Left colon (tissue), 2 donors: Measurements from ENCODE around the gene BCO1. TPM values are rescaled to one million over a fixed set of nuclear protein-coding genes. Genes with fewer than 3 reads are reported as not detected.
A peak's percentile ranks its signal among the peaks of the same experiment; 100 is the strongest.

Source experiments
- ATAC-seq: fragments of 200-7000 bp; cut with Tn5 transposase; one replicate; pipeline ENCODE4 v1.9.1; 2020; ENCODE audit warnings: mild to moderate bottlenecking, moderate library complexity
- DNase-seq, 2 donors: peaks; one replicate each; pipeline ENCODE4 v3.0.0-alpha.2; 2020
- intact Hi-C, 2 donors: fragments of 100-400 bp; cut with DNase I in 1 of 2; cut with micrococcal nuclease in 1 of 2; formaldehyde crosslinking; loops; one replicate each; pipeline versions ENCODE4 v1.11.2 to v1.14.0; 2022; cut with DNase I, micrococcal nuclease
- total RNA-seq, 2 donors: library from RNA; stranded (reverse); fragmentation: NEBNext Ultra II Directional; extraction: Animal tissue kit (Norgen Biotek cat#: 25700); gene quantifications; one replicate each; pipeline ENCODE4 v1.2.1, GENCODE V29; 2021
- donor health status: DM: no; HTN: no; CAD: no.
- donor health status: DM: yes; HTN: yes; CAD: no.

Gene BCO1
- total RNA-seq, 2 donors from 2014 or later = 4.0 to 5.1 TPM

GRCh38 chr16:81310045-81310644 is 71.7 kb downstream of the BCO1 start:
- ATAC-seq (no peak), DNase-seq (no peak)
- intact Hi-C loops = no loop called here

DNA sequence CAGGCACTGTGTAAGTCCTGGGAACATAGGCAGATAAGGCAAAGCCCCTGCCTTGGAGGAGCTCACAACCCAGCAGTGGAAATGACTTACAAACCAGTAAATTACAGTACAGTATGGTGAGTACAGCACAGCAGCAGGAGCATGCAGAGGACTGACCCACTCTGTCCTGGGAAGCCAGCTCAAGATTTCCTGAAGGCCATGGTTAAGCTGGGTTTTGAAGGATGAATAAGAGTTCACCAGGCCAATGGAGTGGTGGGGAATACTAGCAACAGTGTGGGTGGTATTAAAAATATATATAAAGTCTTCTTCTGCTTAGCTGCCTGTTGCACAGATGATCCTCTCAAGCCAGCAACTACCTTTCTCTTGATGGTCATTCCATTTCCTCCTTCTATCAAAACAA is 73.3 kb downstream of the BCO1 start:
- DNase-seq (no peak), ATAC-seq (no peak)
- intact Hi-C loops = no loop called here

GRCh38 chr16:81313701-81314602 is 75.5 kb downstream of the BCO1 start:
- ATAC-seq (no peak), DNase-seq (no peak)
- intact Hi-C loops = no loop called here

DNA sequence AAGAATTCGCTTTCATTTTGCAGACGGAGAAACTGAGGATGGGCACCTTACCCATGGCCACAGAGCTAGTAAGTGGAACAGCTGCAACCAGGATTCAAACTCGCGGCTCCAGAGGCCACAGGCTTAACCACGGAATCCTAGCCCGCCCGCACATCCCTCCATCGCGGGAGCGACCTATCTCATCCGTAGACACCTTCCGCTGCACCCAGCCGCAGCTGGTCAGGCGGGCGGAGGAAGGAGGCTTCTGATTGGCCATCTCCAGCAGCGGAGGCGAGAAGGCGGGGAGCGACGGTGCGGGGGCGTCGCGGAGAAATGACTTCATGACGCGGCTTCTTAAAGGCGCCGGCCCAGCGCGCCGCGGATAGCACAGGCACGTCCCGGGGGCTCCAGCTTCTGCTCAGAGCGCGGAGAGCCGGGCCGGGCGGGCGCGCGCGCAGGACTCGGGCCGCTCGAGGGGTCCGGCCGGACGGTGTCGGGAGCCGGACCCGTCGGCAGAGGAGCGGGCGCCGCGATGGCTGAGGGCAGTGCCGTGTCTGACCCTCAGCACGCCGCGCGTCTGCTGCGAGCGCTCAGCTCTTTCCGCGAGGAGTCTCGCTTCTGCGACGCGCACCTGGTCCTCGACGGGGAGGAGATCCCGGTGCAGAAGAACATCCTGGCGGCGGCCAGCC is 76.2 kb downstream of the BCO1 start, which contains the start of gene GAN:
GAN (plus strand) TSS at position 360 of the 668 bp plus-strand sequence; CDS start at position 512, 152 bp downstream.
- DNase-seq (peak; percentile 96 to 97), ATAC-seq (peak; percentile 93)
- intact Hi-C loops = no loop called here

DNA sequence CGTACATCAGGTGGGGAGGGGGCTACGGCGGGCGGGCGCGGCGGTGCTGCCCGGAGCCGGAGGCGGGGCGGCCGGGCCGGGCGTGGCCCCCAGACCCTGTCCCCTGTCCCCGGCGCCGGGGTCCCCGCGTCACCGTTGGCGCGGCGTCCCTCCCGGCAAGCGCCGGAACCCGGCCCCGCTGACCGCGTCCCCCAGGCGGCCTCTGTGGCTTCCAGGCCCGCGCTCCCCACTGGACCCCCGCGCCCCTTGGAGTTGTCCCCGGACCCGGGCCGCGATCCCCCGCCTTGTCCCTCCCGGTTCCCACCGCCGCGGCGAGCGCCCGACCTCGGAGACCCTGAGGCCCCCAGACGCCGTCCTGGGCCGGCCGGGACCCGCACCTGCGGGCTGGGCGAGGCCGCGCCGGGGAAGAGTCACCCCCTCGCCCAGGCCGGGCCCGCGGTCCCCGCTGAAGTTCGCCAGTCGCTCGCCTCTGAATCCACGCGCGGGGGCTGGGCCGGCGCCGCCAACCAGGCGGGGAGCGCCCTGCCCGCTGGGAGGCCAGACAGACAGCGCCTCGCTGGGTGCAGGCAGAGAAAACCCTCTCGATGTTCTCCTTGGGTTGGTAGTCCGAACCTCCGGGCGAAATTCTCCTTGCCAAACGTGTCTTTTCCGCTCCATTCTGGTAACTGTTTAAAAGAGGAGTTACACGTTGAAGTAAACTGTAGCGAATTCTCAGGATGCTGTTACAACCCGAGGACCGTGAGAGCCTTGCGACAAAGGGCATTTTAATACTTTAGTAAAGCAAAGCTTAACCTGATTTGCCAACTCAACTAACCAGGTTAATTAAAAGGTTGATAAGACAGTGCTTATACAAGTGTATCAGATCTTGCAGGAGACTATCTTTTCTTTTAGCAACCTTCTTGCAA is 77.0 kb downstream of the BCO1 start:
- ATAC-seq (peak; percentile 68), DNase-seq (peak; percentile 65 to 78)
- intact Hi-C loops = no loop called here

DNA sequence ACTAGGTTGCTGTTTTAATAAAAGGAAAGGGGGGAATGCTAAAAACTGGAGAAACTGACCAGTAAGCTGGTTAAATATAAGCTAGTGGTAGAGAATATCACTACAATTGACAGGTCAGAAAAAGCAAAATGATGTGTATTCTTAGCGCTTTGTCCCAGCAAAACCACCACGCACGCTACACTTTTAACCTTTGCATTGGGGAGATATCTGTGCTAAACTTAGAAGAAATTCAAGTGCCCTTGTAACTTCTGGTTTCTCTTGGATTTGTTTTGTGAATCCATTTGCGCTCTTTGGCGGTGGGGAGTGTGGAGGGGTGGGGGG is 77.6 kb downstream of the BCO1 start:
- DNase-seq (no peak), ATAC-seq (no peak)
- intact Hi-C loops = no loop called here

DNA sequence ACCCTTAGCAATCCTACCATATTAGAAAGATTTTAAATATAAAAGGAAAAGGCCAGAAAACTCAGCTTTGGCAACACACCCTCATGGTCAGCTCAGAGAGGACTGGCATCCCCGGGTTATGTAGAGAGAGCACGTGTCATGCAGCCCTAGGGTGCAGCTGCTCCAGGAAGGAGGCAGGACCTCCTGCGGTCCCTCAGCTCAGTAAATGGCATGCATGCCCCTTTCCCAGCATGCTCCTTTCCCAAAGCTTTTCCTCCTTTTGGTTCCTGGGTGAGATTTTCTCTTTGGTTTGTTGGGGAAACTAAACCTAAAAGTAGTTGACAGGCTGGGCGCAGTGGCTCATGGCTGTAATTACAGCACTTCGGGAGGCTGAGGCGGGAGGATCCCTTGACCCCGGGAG is 80.2 kb downstream of the BCO1 start:
- DNase-seq (no peak), ATAC-seq (no peak)
- intact Hi-C loops = no loop called here

GRCh38 chr16:81319221-81319912 is 80.9 kb downstream of the BCO1 start:
- intact Hi-C loops = no loop called here
- no peak for ATAC-seq
- DNase-seq = no peak

GRCh38 chr16:81321039-81321438 is 82.5 kb downstream of the BCO1 start:
- no peak for ATAC-seq
- DNase-seq = no peak
- intact Hi-C loops = no loop called here

GRCh38 chr16:81321536-81321935 is 83.0 kb downstream of the BCO1 start:
- intact Hi-C loops = no loop called here
- no peak for ATAC-seq

DNA sequence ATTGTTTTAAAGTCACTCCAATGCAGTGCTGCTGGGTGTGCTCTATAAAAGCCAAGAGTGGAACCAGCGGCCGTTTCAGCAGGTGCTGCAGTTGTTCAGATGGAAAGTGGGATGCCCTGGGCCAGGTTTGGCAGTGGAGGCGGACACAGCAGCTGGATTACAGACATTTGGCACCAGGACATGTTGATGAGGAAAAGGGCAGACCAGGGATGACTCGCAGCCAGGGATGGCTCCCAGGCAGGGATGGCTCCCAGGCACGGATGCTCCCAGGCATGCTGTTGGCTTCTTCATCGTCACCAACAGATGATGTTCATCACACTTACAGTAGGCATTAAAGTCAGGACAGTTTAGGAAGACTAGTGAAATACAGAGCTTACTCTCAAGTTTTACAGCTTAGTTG is 86.3 kb downstream of the BCO1 start:
- no peak for ATAC-seq
- intact Hi-C loops = no loop called here

More at GRCh38 chr16:81321536-81321935, 83.0 kb downstream of the BCO1 start:
- no peak for DNase-seq

DNA sequence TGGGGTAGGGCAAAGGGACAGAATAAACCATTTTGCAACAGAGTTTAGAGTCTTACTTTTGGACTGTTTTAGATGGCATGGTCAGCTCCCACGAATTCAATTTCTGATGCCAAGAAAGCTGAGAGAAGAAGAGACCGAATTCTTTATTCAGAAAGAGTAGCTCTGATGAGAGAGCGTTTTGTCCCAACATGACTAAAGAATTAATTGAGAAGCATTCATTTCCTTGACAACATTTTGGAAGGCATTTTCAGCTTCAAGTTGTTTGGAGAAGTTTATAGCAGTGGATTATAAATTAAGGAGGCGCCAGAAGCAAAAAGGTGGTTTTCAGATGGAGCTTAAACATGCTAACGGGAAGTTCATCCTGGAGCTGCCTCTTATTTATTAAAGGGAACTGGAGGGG is 88.5 kb downstream of the BCO1 start:
- intact Hi-C loops = no loop called here
- ATAC-seq = no peak
- no peak for DNase-seq

More for the DNA sequence above, 86.3 kb downstream of the BCO1 start:
- DNase-seq = no peak

GRCh38 chr16:81327447-81328196 is 89.1 kb downstream of the BCO1 start:
- no peak for DNase-seq
- intact Hi-C loops = no loop called here

DNA sequence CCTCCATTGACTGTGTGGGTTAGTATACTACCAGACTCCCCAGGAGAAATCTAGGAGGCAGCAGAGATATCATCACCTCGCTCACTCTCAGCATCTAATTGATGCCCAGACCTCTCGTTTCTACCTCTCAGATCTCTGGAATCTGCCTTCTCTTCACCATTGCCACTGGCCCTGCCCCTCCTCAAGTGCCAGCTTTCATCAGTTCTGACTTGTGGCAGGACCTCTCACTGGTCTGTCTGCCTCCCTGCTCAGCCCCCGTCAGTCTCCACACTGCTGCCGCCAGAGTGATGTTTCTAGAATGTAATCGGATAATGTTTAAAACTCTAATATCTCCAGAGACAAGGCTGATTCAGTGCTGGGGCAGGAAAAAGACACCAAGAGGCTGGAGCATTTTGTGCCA is 91.5 kb downstream of the BCO1 start:
- intact Hi-C loops = no loop called here
- DNase-seq = no peak
- no peak for ATAC-seq

More at GRCh38 chr16:81327447-81328196, 89.1 kb downstream of the BCO1 start:
- peak; percentile 87 for ATAC-seq

- no peak for DNase-seq
- intact Hi-C loops = no loop called here
- ATAC-seq = no peak
Observed at GRCh38 chr16:81333356-81333755, 94.9 kb downstream of the BCO1 start.

DNA sequence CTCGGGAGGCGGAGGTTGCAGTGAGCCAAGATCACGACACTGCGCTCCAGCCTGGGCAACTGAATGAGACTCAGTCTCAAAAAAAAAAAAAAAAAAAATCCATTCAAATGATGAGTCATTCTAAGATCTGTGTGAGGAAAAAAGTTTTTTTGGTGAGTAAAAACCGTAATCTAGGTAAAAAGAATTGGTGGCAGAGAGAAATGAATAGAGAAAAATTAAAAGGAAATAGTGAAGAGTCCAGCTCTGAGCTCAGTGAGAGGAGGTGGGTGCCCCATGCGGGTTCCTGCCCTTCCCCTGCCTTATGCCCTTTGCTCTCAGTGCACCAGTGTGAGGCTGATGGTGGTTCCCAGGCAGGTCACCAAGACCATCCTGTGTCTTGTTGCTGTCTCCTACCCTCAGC is 97.2 kb downstream of the BCO1 start:
- no peak for DNase-seq
- intact Hi-C loops = no loop called here
- no peak for ATAC-seq

DNA sequence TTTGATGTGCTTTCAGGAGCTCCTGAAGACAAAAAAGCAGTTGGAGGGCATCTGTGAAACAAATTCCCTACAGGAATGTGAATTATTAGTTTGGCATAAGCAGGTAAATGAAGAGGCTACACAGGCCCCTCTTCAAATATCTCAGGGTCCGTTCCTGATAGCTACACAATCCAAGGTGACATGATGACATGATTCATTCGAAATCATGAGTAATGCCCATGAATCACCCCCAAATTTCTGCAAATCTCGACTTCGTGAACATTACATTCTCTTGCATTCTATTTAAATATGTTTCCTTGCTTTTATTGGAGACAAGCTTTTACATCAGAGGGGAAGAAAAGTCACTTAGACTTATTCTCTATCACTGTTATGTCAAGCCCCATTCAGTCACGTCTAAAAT is 98.6 kb downstream of the BCO1 start:
- ATAC-seq (no peak), DNase-seq (no peak)
- intact Hi-C loops = no loop called here
